ENCODE data around the gene KIF6.

The KIF6 gene

GRCh38 chr6:39590871-39591393 is 134.3 kb downstream of the KIF6 start:
- no peak for DNase-seq (ENCODE audit: low spot score)

GRCh38 chr6:39587080-39587479 is 138.1 kb downstream of the KIF6 start:
- DNase-seq (ENCODE audit: low spot score), result no peak

GRCh38 chr6:39585641-39586040 is 139.6 kb downstream of the KIF6 start:
- DNase-seq (ENCODE audit: low spot score), result no peak

GRCh38 chr6:39577446-39578165 is 147.6 kb downstream of the KIF6 start:
- DNase-seq (ENCODE audit: low spot score), result no peak

GRCh38 chr6:39576556-39577303 is 148.5 kb downstream of the KIF6 start:
- no peak for DNase-seq (ENCODE audit: low spot score)

GRCh38 chr6:39574991-39575390 is 150.2 kb downstream of the KIF6 start:
- DNase-seq (ENCODE audit: low spot score), result no peak

GRCh38 chr6:39573541-39573940 is 151.7 kb downstream of the KIF6 start:
- DNase-seq (ENCODE audit: low spot score), result no peak

GRCh38 chr6:39572661-39573340 is 152.4 kb downstream of the KIF6 start:
- DNase-seq (ENCODE audit: low spot score), result no peak

- DNase-seq (ENCODE audit: low spot score), result no peak
Observed at GRCh38 chr6:39568896-39569295, 156.3 kb downstream of the KIF6 start.

GRCh38 chr6:39567091-39567490 is 158.1 kb downstream of the KIF6 start:
- DNase-seq (ENCODE audit: low spot score), result no peak

GRCh38 chr6:39566456-39566855 is 158.8 kb downstream of the KIF6 start:
- no peak for DNase-seq (ENCODE audit: low spot score)

- no peak for DNase-seq (ENCODE audit: low spot score)
Observed at GRCh38 chr6:39565956-39566355, 159.3 kb downstream of the KIF6 start.

- no peak for DNase-seq (ENCODE audit: low spot score)
Observed at GRCh38 chr6:39563566-39564311, 161.5 kb downstream of the KIF6 start.

GRCh38 chr6:39561536-39562266 is 163.5 kb downstream of the KIF6 start:
- no peak for DNase-seq (ENCODE audit: low spot score)

GRCh38 chr6:39560915-39561314 is 164.3 kb downstream of the KIF6 start:
- DNase-seq (ENCODE audit: low spot score), result no peak

GRCh38 chr6:39558591-39559190 is 166.5 kb downstream of the KIF6 start:
- no peak for DNase-seq (ENCODE audit: low spot score)

GRCh38 chr6:39558079-39558478 is 167.1 kb downstream of the KIF6 start:
- DNase-seq (ENCODE audit: low spot score), result no peak

- DNase-seq (ENCODE audit: low spot score), result no peak
Observed at GRCh38 chr6:39555136-39555535, 170.1 kb downstream of the KIF6 start.

- DNase-seq (ENCODE audit: low spot score), result no peak
Observed at GRCh38 chr6:39553860-39554802, 171.1 kb downstream of the KIF6 start.

GRCh38 chr6:39553029-39553428 is 172.2 kb downstream of the KIF6 start:
- no peak for DNase-seq (ENCODE audit: low spot score)

Measured in kidney capillary endothelial cell (primary cell).